Measurements from ENCODE around the gene DPRX.

GRCh38 chr19:53583181-53583580, 48.6 kb upstream of the DPRX start:
- TF ChIP-seq POLR2A (IDR thresholded peaks at IDR 0.05; ENCODE audit: low read depth, low read length) (no peak), EZH2 (IDR thresholded peaks at IDR 0.05; ENCODE audit: borderline replicate concordance, low read depth, low read length, severe bottlenecking) (no peak), CTCF (IDR thresholded peaks at IDR 0.05; ENCODE audit: extremely low read depth in 1 of 2, insufficient read depth in 1 of 2, low read depth in 1 of 2, low read length in 2 of 2) (no peak)

All from endothelial cell of umbilical vein (primary cell).